ENCODE results near the gene AOPEP.
"Not testable (repeated sequence)": the region's sequence is repeated elsewhere in the genome, so short reads cannot be mapped to it uniquely, and the experiment has no call there.

The AOPEP gene

GRCh38 chr9:94818178-94818541 lies 91.7 kb downstream of the AOPEP start:
- no peak for DNase-seq (ENCODE audit: low read depth)

DNA sequence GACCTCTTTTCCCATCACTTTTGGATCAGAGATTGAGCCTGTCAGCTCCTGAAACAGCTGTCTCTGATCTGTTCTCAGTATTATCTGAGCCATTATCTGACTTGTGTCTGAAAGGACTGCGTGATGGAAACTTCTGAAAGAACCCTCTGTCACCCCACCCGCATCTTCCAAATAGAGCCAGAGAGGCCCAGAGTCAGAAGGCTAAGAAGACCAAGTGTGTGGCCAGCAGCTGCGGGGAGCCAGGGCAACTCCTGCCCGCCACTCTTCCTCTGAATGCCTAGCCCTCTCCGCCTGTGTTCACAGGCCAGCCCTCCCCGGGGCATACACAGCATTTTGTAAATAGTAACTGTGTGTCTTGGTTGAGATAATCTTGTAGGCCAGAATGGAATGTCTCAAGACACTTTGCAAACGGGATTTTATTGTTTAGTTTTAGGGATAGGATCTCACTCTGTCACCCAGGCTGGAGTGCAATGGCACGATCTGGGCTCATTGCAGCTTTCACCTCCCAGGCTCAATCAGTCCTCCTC lies 92.7 kb downstream of the AOPEP start:
- no peak for DNase-seq (ENCODE audit: low read depth)

DNA sequence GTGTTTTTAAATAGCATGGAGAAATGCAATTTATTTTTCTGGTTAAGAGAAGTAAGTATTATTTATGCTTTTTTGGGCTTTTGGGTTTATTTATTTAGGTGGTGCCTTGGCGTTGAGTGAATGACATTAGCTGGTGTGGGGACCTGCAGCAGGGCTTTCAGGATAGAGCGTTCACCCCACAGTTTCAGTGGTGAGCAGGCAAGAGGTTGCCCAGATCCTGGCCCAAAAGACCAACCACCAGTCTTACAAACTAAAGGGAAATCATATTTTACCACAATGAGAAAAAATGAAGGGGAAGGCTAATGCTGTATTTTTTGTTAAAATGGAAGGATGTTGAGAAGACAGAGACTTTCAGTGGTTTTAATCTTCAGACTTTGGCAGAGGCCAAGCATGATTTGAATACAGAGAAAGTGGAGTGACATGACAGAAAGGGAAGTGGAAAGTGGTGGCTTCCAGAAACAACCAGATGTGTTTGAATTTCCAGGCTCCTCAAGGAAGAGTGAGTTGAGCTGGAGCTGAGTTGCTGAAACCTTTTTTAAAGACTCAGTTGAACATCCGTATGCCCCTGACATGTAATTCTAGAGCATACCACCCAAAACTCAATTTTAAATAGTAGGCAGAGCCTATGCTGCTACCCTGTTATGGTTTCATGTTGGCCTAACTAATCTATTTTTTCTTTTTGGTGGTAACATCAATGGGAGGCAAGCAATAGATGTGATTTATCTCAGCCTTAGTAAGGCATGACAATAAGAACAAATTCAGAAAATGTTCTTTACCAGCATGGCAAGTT lies 94.8 kb downstream of the AOPEP start:
- DNase-seq (ENCODE audit: low read depth), result no peak

- no peak for DNase-seq (ENCODE audit: low read depth)
These were observed 95.8 kb downstream of the AOPEP start for GRCh38 chr9:94822273-94822672.

GRCh38 chr9:94823710-94824109 lies 97.2 kb downstream of the AOPEP start:
- no peak for DNase-seq (ENCODE audit: low read depth)

GRCh38 chr9:94824411-94824810 lies 97.9 kb downstream of the AOPEP start:
- no peak for DNase-seq (ENCODE audit: low read depth)

DNA sequence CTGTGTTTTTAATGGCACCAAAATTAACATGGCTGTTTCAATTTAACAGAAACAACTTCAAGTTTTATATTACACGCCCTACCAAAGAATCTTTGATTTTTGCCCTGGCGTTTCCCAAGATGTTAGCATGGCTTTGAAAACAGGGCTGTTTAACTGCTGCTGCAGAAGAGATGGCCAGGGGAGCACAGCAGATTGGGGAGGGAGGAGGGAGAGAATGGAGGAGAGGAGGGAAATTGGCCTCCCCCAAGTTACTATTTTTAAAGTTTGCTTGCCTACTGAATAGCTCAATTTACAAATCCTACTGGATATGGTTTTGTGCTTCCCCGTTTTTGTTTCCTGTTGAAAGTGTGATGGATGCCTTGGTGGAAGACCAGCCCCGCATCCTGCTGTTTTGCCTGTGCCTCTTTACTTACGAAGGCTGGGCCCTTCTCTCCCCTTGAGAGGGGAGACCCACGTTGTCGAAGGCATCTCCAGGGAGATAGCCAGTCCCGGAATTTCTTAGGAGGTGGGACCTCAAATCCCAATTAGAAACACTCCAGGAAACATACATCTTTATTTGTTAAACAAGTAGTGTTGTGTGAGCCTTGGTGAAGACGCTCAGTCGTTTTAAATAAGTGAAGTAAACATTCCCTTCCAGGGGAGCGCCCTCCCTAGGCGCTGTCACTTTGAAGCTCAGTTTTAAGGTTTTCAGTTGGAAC lies 98.6 kb downstream of the AOPEP start:
- no peak for DNase-seq (ENCODE audit: low read depth)

DNA sequence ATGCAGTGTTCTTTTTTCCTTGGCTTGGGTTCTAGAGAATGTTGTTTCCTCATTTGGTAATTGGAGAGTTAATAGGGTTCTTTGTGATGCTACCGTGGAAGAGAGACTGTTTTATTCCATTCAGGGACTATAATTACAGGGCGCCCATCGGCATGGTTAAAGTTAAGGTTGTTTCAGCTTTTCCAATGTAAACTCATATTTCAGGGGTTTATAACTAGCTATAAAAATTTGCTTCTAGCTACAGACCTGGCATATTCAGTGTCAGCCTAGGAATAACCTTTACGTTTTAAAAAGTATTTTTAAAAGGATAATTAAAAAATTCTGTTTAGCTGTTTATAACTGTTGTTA lies 99.1 kb downstream of the AOPEP start:
- DNase-seq (ENCODE audit: low read depth), result no peak

DNA sequence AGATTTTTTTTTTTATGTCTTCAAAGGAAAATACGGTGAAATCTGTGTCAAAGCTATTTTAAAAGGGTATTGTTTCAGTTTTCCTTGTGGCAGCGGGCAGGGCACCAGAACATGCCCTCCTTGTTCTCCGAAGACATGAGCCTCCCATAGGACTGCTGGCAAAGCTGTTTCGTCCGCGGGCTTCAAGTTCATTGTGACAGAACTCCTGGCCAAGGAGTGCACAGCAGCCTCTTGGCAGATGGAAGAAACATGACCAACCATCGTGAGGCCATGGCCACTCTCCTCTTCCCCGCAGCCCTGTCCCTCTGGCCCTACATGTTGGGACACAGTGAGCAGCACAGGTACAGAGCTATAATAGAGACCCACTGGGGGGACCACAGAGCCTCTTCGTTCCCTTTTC lies 99.5 kb downstream of the AOPEP start:
- no peak for DNase-seq (ENCODE audit: low read depth)

GRCh38 chr9:94826644-94827410 lies 100.3 kb downstream of the AOPEP start:
- DNase-seq (ENCODE audit: low read depth), result no peak

- DNase-seq (ENCODE audit: low read depth), result no peak
These were observed 101.2 kb downstream of the AOPEP start for GRCh38 chr9:94827584-94828304.

GRCh38 chr9:94829380-94830070 lies 103.0 kb downstream of the AOPEP start:
- no peak for DNase-seq (ENCODE audit: low read depth)

- not testable (repeated sequence) for DNase-seq (ENCODE audit: low read depth)
These were observed 103.6 kb downstream of the AOPEP start for GRCh38 chr9:94830071-94830604.

DNA sequence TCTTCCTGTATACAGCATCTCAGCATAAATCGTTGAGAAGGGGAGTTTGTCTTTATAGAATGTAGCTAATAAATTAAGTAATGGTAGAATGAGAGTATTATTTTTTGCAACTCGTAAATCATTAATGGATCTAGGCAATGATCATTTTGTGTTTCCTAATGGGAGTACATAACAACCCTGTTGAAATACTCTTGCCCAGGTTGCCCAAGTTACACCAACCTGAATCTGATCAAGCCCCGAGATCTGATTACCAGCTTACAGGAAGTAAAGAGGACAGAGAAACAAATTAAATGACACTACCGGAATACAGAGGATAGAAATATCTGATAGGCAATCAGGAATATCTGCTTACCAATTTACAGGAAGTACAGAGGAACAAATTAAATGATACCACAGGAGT lies 107.3 kb downstream of the AOPEP start:
- no peak for DNase-seq (ENCODE audit: low read depth)

DNA sequence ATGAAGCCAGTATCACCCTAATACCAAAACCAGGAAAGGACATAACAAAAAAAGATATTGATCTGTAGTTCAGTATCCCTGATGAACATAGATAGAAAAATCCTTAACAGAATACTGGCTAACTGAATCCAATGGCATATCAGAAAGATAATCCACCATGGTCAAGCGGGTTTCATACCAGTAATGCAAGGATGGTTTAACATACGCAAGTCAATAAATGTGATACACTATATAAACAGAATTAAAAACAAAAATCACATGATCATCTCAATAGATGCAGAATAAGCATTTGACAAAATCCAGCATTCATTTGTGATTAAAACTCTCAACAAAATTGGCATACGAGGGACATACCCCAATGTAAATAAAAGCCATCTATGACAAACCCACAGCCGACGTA lies 110.9 kb downstream of the AOPEP start:
- DNase-seq (ENCODE audit: low read depth), result no peak

DNA sequence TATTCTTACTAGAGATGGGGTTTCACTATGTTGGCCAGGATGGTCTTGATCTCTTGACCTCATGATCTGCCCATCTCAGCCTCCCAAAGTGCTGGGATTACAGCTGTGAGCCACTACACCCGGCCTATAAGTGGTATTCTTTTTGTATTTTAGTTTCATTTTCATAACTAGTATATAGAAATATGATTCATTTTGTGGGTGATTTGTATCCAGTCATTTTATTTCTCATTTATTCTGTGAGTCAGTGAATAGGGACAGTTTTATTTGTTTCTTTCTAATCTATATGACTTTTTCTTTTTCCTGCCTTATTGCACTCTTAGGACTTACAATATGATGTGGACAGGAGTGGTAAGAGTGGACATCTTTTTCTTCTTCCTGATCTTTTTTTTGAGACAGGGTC lies 112.9 kb downstream of the AOPEP start:
- no peak for DNase-seq (ENCODE audit: low read depth)

DNA sequence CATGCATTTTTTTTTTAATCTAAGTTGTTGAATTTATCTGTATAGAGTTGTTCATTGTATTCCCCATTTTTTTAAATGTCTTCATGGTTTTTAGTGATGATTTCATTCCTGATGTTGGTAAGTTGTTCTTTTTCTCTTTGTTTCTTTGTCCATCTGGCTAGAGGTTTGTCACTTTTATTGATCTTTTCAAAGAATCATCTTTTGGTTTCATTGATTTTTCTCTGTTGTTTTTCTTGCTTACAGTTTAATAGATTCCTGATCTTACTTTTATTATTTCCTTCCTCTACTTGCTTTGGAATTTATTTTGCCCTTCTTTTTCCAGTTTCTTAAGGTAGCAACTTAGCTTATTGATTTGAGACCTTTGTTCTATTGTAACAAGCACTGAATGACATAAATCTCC lies 114.2 kb downstream of the AOPEP start:
- DNase-seq (ENCODE audit: low read depth), result no peak

GRCh38 chr9:94843134-94843533 lies 116.6 kb downstream of the AOPEP start:
- no peak for DNase-seq (ENCODE audit: low read depth)

GRCh38 chr9:94846739-94847138 lies 120.2 kb downstream of the AOPEP start:
- no peak for DNase-seq (ENCODE audit: low read depth)

DNA sequence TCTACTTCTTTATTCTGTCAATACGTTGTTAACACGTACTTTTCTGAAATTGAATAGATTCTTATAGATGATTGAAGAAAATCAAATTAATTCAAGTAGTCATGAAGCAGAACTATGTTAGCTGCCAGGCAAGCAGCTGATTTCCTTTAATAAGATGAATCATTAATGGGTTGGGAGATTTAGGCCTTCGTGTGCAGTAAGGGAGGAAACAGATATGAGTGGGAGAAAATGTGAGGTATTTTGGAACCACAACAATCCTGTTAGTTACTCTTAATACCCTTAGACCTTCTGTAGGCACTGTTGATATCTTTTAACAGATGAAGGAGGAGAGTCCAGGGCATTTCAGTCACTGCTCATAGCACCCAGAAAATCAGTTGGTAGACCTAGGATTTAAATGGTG lies 121.0 kb downstream of the AOPEP start:
- peak; percentile 35 for DNase-seq (ENCODE audit: low read depth)

GRCh38 chr9:94848791-94849190 lies 122.3 kb downstream of the AOPEP start:
- not testable (repeated sequence) for DNase-seq (ENCODE audit: low read depth)

All from GM04504 (cell line).